CD14-positive monocyte (primary cell): ENCODE results near the gene CUTA. TPM values are rescaled to one million over a fixed set of nuclear protein-coding genes. Genes with fewer than 3 reads are reported as not detected.
A peak's percentile ranks its signal among the peaks of the same experiment; 100 is the strongest.

Experiments
- DNase-seq, 3 donors: peaks; one replicate each; pipeline ENCODE4 v3.0.0-alpha.2; 2011 to 2022
- H2AFZ ChIP-seq: 2 replicates; pipeline ENCODE4 v1.6.0; 2012; ENCODE audit warnings: mild to moderate bottlenecking, low read depth, low read length, inconsistent platforms; ENCODE audit not compliant: insufficient read depth, poor library complexity, severe bottlenecking
- H3K27ac ChIP-seq, 2 donors: 1 replicate in 1 of 2; 2 replicates in 1 of 2; pipeline ENCODE4 v1.5.1; 2012 to 2013; ENCODE audit warnings: low read length in 2 of 2, control low read depth in 1 of 2, inconsistent platforms in 1 of 2, low read depth in 1 of 2, mild to moderate bottlenecking in 1 of 2
- H3K27me3 ChIP-seq, 2 donors: one replicate each; pipeline versions ENCODE4 v1.6.0 to v1.6.1; 2011 to 2013; ENCODE audit warnings: low read length in 2 of 2; ENCODE audit not compliant: control insufficient read depth in 2 of 2, insufficient read depth in 2 of 2
- H3K36me3 ChIP-seq, 2 donors: replicated peaks in 1 of 2; 1 replicate in 1 of 2; 2 replicates in 1 of 2; pipeline versions ENCODE4 v1.5.1 to v1.6.1; 2012 to 2013; ENCODE audit warnings: low read length in 2 of 2, control low read depth in 1 of 2, inconsistent platforms in 1 of 2, mild to moderate bottlenecking in 1 of 2; ENCODE audit not compliant: insufficient read depth in 2 of 2, control insufficient read depth in 1 of 2
- H3K4me1 ChIP-seq, 2 donors: 1 replicate in 1 of 2; 2 replicates in 1 of 2; pipeline versions ENCODE4 v1.5.1 to v1.6.1; 2012 to 2013; ENCODE audit warnings: low read length in 2 of 2, control low read depth in 1 of 2, inconsistent platforms in 1 of 2, mild to moderate bottlenecking in 1 of 2, moderate library complexity in 1 of 2; ENCODE audit not compliant: insufficient read depth in 2 of 2, control insufficient read depth in 1 of 2
- H3K4me2 ChIP-seq: replicated peaks from 2 replicates; pipeline ENCODE3; 2012; ENCODE audit warnings: low read length, moderate library complexity, mild to moderate bottlenecking; ENCODE audit not compliant: poor library complexity, severe bottlenecking; ENCODE audit errors: extremely low read depth
- H3K4me3 ChIP-seq, 3 experiments: fragments of 200-600 bp in 1 of 3; sonication (generic) in 1 of 3; replicated peaks in 1 of 3; 1 replicate in 2 of 3; 2 replicates in 1 of 3; pipeline ENCODE4 v1.5.1; 2011 to 2013; ENCODE audit warnings: low read length in 3 of 3, mild to moderate bottlenecking in 3 of 3, control low read depth in 2 of 3, low read depth in 2 of 3, inconsistent platforms in 1 of 3, moderate library complexity in 1 of 3
- H3K79me2 ChIP-seq: 2 replicates; pipeline ENCODE4 v1.6.0; 2012; ENCODE audit warnings: mild to moderate bottlenecking, control low read depth, inconsistent platforms, low read length, moderate library complexity; ENCODE audit not compliant: insufficient read depth
- H3K9ac ChIP-seq: 2 replicates; pipeline ENCODE4 v1.6.0; 2017; ENCODE audit warnings: low read length, mild to moderate bottlenecking; ENCODE audit not compliant: insufficient read depth, poor library complexity, severe bottlenecking
- H3K9me3 ChIP-seq, 2 donors: replicated peaks in 1 of 2; 1 replicate in 1 of 2; 2 replicates in 1 of 2; pipeline versions ENCODE4 v1.5.1 to v1.6.1; 2012 to 2013; ENCODE audit warnings: low read length in 2 of 2, control low read depth in 1 of 2; ENCODE audit not compliant: control insufficient read depth in 1 of 2, insufficient read depth in 1 of 2
- H4K20me1 ChIP-seq: 2 replicates; pipeline ENCODE4 v1.6.0; 2012; ENCODE audit warnings: mild to moderate bottlenecking, low read length, control low read depth, moderate library complexity; ENCODE audit not compliant: insufficient read depth
- H3K27ac Mint-ChIP-seq, 7 donors: one replicate each; pipeline ENCODE4 v1.8.0; 2020; ENCODE audit warnings: mild to moderate bottlenecking in 7 of 7, mixed read lengths in 7 of 7, moderate library complexity in 6 of 7, inconsistent platforms in 2 of 7
- H3K27me3 Mint-ChIP-seq, 3 donors: one replicate each; pipeline ENCODE4 v1.8.0; 2021 to 2022; ENCODE audit warnings: low read depth in 3 of 3, mild to moderate bottlenecking in 3 of 3, mixed read lengths in 3 of 3, moderate library complexity in 3 of 3, inconsistent platforms in 1 of 3
- H3K36me3 Mint-ChIP-seq, 2 donors: one replicate each; pipeline ENCODE4 v1.8.0; 2020; ENCODE audit warnings: mixed read lengths in 2 of 2, inconsistent platforms in 1 of 2, mild to moderate bottlenecking in 1 of 2
- H3K4me1 Mint-ChIP-seq: one replicate; pipeline ENCODE4 v1.8.0; 2020; ENCODE audit warnings: mild to moderate bottlenecking, mixed read lengths
- H3K4me3 Mint-ChIP-seq, 2 donors: one replicate each; pipeline ENCODE4 v1.8.0; 2020; ENCODE audit warnings: mild to moderate bottlenecking in 2 of 2, mixed read lengths in 2 of 2, moderate library complexity in 1 of 2
- H3K9me3 Mint-ChIP-seq, 7 donors: one replicate each; pipeline ENCODE4 v1.8.0; 2020 to 2022; ENCODE audit warnings: mixed read lengths in 7 of 7, mild to moderate bottlenecking in 6 of 7, moderate library complexity in 6 of 7, inconsistent platforms in 2 of 7
- WGBS: methylation state at CpG from one replicate; pipeline ENCODE4 v1.1.5; 2013; ENCODE audit warnings: missing lambda C conversion rate; ENCODE audit not compliant: insufficient coverage; 5-methylcytosine and 5-hydroxymethylcytosine counted together
- intact Hi-C, 2 donors: fragments of 100-400 bp; cut with micrococcal nuclease; formaldehyde crosslinking; loops; one replicate each; pipeline versions ENCODE4 v1.15.0 to v1.15.1; 2023
- polyA plus RNA-seq, 3 donors: library from polyadenylated mRNA; depleted of rRNA in 1 of 3; unstranded in 2 of 3; stranded (reverse) in 1 of 3; fragments of 300-500 nt in 2 of 3; fragments of >200 nt in 1 of 3; fragmentation: Illumina TruSeq in 2 of 3; gene quantifications; 1 replicate in 2 of 3; 2 replicates in 1 of 3; pipeline ENCODE4 v1.2.3, GENCODE V29; 2012 to 2021
- TF ChIP-seq, protein P1 (sequence below): fragments of 200-600 bp; IDR thresholded peaks from one replicate; pipeline ENCODE4 v1.8.0; 2022; ENCODE audit warnings: antibody characterized with exemption, mild to moderate bottlenecking

Gene CUTA
- polyA plus RNA-seq, 3 donors: 137 to 160 (median 153) TPM

- DNase-seq: no peak
- Histone ChIP-seq H3K79me2 (no peaks in the 10 kb centered on the region), H3K4me1 (peaks cover 55 to 71% of the 10 kb centered on the region in 2 donors), H3K4me2 (no peak overlapping the region), H4K20me1 (no peaks in the 10 kb centered on the region), H2AFZ (no peak overlapping the region), H3K36me3 (no peaks in the 10 kb centered on the region), H3K9ac (no peak overlapping the region), H3K9me3 (no peaks in the 10 kb centered on the region), H3K27me3 (peaks cover 0 to 3% of the 10 kb centered on the region in 2 donors), H3K4me3 (no peak overlapping the region), H3K27ac (no peak overlapping the region)
- Mint-ChIP-seq H3K4me3 (peak overlapping the region in 1 of 2 donors; percentile 84), H3K4me1 (peaks cover 84% of the 10 kb centered on the region), H3K36me3 (peaks cover 2 to 17% of the 10 kb centered on the region in 2 donors), H3K27ac (peak overlapping the region in 1 of 7 donors; percentile 59), H3K9me3 (peaks cover 0 to 5% (median 0%) of the 10 kb centered on the region in 7 donors), H3K27me3 (peaks cover 20 to 45% (median 26%) of the 10 kb centered on the region in 3 donors)
- intact Hi-C loops: no loop called here
- TF ChIP-seq, protein P1, sequence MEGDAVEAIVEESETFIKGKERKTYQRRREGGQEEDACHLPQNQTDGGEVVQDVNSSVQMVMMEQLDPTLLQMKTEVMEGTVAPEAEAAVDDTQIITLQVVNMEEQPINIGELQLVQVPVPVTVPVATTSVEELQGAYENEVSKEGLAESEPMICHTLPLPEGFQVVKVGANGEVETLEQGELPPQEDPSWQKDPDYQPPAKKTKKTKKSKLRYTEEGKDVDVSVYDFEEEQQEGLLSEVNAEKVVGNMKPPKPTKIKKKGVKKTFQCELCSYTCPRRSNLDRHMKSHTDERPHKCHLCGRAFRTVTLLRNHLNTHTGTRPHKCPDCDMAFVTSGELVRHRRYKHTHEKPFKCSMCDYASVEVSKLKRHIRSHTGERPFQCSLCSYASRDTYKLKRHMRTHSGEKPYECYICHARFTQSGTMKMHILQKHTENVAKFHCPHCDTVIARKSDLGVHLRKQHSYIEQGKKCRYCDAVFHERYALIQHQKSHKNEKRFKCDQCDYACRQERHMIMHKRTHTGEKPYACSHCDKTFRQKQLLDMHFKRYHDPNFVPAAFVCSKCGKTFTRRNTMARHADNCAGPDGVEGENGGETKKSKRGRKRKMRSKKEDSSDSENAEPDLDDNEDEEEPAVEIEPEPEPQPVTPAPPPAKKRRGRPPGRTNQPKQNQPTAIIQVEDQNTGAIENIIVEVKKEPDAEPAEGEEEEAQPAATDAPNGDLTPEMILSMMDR: no peak
- 80% methylated on average over 4 of the region's 5 CpGs for WGBS
Measured at GRCh38 chr6:33428966-33429749, 11.3 kb upstream of the CUTA start.

DNA sequence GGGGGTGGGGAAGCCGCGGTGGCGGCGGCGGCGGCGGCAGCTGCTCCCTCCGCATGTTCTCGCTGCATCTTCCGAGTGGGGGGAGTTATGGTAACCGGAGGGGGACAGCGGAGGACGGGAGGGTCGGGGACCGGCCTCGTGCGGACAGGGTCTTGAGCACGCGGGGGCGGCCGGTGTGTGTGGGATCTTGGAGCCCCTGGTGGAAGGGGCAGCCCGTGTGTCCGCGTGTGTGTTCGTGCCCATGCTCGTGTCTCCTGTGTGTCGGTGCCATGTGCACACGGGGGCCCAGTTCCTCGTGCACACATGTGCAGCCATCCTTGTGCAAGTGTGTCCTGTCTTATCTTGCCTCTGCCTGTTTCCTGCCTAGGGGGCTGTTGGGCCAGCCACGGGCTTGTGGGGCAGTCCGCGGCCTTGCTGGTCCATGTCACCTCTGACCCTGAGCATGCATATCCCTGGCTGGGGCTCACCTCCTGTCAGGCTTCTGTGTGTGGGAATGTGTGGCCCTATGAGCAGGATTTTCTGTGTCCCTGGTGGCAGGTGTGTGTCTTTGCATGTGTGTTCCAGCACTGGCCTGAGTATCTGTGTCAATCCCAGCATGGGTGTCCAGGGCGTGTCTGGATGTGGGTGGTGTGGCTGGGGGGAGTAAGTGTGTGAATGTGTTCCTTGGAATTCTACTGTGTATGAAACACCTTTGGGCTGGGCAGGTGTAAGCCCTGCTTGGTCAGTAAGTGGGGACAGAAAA is 10.5 kb upstream of the CUTA start:
- Histone ChIP-seq H2AFZ (no peak overlapping the region), H3K4me3 (peak overlapping the region in 2 of 3 experiments; percentile 18 to 72), H3K4me1 (peaks cover 55 to 71% of the 10 kb centered on the region in 2 donors), H3K27ac (no peak overlapping the region), H3K27me3 (peaks cover 0 to 3% of the 10 kb centered on the region in 2 donors), H3K36me3 (no peaks in the 10 kb centered on the region), H3K9ac (no peak overlapping the region), H3K9me3 (no peaks in the 10 kb centered on the region), H3K79me2 (no peaks in the 10 kb centered on the region), H4K20me1 (no peaks in the 10 kb centered on the region), H3K4me2 (peak overlapping the region; percentile 74)
- 2% methylated on average over 33 of the region's 33 CpGs for WGBS
- Mint-ChIP-seq H3K36me3 (peaks cover 2 to 18% of the 10 kb centered on the region in 2 donors), H3K27me3 (peaks cover 19 to 45% (median 24%) of the 10 kb centered on the region in 3 donors), H3K4me3 (peak overlapping the region; percentile 84 to 89), H3K9me3 (peaks cover 0 to 5% (median 0%) of the 10 kb centered on the region in 7 donors), H3K27ac (peak overlapping the region in 6 of 7 donors; percentile 26 to 88 (median 63)), H3K4me1 (peaks cover 80% of the 10 kb centered on the region)
- DNase-seq: peak in 1 of 3 donors; percentile 41
- TF ChIP-seq, protein P1: peak; percentile 62
- intact Hi-C loops: no loop called here
